ENCODE data around the gene SEPHS1. TPM values are rescaled to one million over a fixed set of nuclear protein-coding genes. Genes with fewer than 3 reads are reported as not detected.

SEPHS1 gene
- polyA plus RNA-seq, 1 of the 3 experiments (the other 2 are of a cell fraction), result 64.8 TPM

DNA sequence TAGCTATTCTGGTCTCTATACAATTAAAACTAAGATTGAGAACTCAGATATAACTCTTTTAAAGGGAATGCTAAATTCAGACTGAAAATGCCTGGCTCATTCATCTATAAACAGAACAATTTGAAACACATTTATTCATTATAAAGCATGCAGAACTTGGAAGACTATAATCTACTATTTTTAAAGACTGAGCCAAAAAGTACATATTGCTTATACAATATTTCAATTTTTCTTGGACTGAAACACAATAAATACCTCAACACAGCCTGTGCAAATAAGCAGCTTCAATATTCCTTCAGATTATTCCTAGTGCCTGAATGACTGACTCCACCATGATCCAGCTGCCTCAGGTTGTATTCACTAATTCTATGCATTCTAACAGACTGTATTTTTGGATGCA lies 32.7 kb downstream of the SEPHS1 start (continued):
- TF ChIP-seq REST (IDR thresholded peaks at IDR 0.05; ENCODE audit: low read depth, low read length) (no peak), FOSL2 (IDR thresholded peaks at IDR 0.05; ENCODE audit: borderline replicate concordance, low read depth) (no peak), RXRA (IDR thresholded peaks at IDR 0.05; ENCODE audit: borderline replicate concordance, low read depth) (no peak)

DNA sequence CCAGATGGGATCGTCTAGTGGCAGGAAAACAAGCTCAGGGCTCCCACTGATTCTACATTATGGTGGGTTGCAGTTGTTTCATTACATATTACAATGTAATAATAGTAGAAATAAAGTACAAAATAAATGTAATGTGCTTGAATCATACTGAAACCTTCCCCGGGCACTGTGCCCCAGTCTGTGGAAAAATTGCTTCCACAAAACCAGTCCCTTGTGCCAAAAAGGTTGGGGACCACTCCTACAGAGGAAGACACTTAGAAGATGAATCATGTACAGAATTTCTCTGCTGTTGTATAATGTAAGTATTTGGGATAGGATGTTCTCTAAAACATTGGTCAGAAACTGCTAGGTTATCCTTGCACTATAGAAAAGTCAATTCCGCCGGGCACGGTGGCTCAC lies 36.9 kb downstream of the SEPHS1 start:
- no peaks in the 10 kb centered on the region for H3K9me3 ChIP-seq
- no peak overlapping the region for H2AFZ ChIP-seq (ENCODE audit: low read depth)
- no peak for DNase-seq
- H3F3A ChIP-seq (replicated peaks; ENCODE audit: insufficient read depth), result no peaks in the 10 kb centered on the region
- no peaks in the 10 kb centered on the region for H4K20me1 ChIP-seq (ENCODE audit: insufficient read depth)
- H3K4me3 ChIP-seq (ENCODE audit: low read depth in 2 of 2, low read length in 1 of 2), result no peak overlapping the region
- H3K36me3 ChIP-seq (replicated peaks in 1 of 2; ENCODE audit: control insufficient read depth in 1 of 2, insufficient read depth in 2 of 2, low read length in 1 of 2), result no peaks in the 10 kb centered on the region
- CTCF ChIA-PET, result interaction anchor here (2.2 kb wide), 1 partner anchor 9 kb away, joined by 11 read pairs; no protein-coding TSS in a partner anchor
- WGBS (ENCODE audit: low lambda C conversion rate), result 77% methylated on average over 5 of the region's 5 CpGs
- H3K4me2 ChIP-seq, result no peak overlapping the region
- H3K4me1 ChIP-seq (ENCODE audit: control insufficient read depth in 1 of 2, insufficient read depth in 2 of 2, low read depth in 1 of 2, low read length in 1 of 2), result no peaks in the 10 kb centered on the region
- no peaks in the 10 kb centered on the region for H3K9me2 ChIP-seq
- no peaks in the 10 kb centered on the region for H3K79me2 ChIP-seq (ENCODE audit: insufficient read depth)
- no peak overlapping the region for H3K9ac ChIP-seq
- TF ChIP-seq TCF12 (IDR thresholded peaks at IDR 0.05) (no peak), RFX5 (IDR thresholded peaks at IDR 0.05; ENCODE audit: low read length) (no peak), EP300 (IDR thresholded peaks at IDR 0.05; ENCODE audit: borderline replicate concordance in 1 of 2, low read depth in 1 of 2, low read length in 1 of 2) (no peak), RXRA (IDR thresholded peaks at IDR 0.05; ENCODE audit: borderline replicate concordance, low read depth) (no peak), FOSL2 (IDR thresholded peaks at IDR 0.05; ENCODE audit: borderline replicate concordance, low read depth) (no peak), MEF2A (IDR thresholded peaks at IDR 0.05; ENCODE audit: borderline replicate concordance, low read depth) (no peak), NRF1 (IDR thresholded peaks at IDR 0.05; ENCODE audit: low read depth, low read length) (no peak), TEAD4 (IDR thresholded peaks at IDR 0.05; ENCODE audit: borderline replicate concordance, insufficient read depth) (no peak), TAF1 (IDR thresholded peaks at IDR 0.05; ENCODE audit: borderline replicate concordance, low read depth, low read length) (no peak)
- TF ChIP-seq, protein P1, sequence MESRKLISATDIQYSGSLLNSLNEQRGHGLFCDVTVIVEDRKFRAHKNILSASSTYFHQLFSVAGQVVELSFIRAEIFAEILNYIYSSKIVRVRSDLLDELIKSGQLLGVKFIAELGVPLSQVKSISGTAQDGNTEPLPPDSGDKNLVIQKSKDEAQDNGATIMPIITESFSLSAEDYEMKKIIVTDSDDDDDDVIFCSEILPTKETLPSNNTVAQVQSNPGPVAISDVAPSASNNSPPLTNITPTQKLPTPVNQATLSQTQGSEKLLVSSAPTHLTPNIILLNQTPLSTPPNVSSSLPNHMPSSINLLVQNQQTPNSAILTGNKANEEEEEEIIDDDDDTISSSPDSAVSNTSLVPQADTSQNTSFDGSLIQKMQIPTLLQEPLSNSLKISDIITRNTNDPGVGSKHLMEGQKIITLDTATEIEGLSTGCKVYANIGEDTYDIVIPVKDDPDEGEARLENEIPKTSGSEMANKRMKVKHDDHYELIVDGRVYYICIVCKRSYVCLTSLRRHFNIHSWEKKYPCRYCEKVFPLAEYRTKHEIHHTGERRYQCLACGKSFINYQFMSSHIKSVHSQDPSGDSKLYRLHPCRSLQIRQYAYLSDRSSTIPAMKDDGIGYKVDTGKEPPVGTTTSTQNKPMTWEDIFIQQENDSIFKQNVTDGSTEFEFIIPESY (IDR thresholded peaks at IDR 0.05; ENCODE audit: borderline replicate concordance, low read depth), result no peak
- no peaks in the 10 kb centered on the region for H3K27me3 ChIP-seq (ENCODE audit: insufficient read depth)
- no peak overlapping the region for H3K27ac ChIP-seq (ENCODE audit: low read depth in 2 of 2, low read length in 1 of 2)
- POLR2A ChIA-PET, result no interaction called here

Data from SK-N-SH (cell line).